NCI-H69 (cell line): Measurements from ENCODE around the gene IMPG2.

Source experiments
- DNase-seq: peaks from one replicate; lab custom pipeline; 2025; lab: John Stamatoyannopoulos, UW

The IMPG2 gene

DNA sequence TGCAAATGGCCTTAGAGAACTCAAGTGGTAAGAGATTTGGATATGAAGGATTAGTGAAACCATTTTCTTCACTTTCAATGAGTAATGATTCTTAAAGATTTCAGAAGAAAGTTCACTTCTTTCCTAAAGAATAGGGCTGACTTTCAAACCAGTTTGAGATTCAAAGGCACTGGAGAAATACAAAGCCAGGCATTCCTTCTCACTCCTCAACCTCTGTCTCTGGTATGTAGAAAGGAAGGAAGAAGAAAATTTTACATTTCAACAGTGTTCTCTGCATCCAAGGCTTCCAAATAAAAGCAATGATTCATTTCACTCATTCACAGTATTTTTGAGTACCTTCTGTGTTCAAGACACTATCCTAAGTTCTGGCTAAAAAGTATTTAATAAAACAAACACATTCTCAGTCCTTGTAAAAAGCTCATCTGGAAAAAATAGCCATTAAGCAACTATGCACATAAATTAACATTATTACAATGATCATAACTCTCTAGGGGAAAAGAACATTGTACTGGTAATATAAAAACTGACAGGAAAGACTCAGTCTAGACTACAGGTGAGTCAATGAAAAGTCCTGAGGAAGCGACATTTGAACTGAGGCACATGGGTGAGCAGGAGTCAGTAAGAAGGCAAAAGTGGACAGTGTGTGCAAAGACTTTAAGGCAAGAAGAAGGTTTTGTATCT lies 79.5 kb downstream of the IMPG2 start:
- no peak for DNase-seq

DNA sequence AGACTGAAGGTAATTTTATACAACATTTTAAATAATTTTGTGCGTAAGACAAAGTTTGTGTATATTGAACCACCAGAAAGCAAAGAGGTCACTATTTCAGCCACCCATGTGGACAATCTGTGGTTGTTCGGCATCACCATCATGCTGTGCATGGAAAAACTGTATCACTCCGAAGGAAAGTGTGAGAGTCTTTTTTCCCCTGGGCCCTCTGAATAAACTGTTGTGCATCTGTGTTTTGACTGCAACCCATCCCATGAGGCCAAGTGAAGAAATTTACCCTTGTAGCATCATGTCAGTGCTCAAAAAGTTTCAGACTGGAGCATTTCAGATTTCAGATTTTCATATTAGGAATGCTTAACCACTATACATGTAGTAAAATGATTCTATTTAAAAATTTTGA lies 85.3 kb downstream of the IMPG2 start:
- DNase-seq, result no peak

DNA sequence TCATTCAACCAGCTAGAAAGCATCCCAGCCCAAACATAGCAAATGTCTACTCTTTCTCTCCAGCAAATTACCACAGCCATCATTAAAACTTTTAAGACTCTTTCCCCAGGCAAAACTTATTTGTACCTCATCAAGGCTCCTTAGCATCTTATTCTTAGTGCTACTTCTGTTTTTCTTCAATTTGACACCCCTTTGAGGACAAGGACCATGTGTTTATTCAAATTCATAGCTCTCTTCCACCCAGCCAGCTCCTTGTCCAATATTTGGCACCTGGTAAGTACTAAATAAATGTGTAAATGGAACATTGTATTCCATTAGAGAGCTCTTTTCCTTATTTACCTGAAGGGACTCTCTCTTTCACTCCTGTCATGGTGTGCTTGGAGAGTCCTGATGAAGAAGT lies 89.8 kb downstream of the IMPG2 start:
- DNase-seq, result no peak

DNA sequence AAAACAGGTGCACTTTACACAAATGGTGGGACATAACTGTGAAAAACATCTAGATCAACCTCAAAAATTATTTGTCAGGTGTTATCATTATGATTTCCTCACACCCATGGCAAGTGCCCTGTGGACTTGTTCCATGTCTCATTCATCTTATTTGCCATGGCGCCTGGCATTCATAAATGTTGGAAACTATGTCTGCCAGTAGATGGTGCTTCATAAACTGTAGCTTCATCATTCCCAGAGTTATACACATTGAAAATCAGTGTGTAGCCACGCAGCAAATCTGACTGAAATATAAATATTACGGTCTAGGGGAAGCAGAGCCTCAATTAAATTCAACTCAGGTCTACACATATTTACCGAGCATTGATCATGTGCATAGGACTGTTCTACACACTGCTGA lies 90.7 kb downstream of the IMPG2 start:
- DNase-seq, result peak; percentile 4

DNA sequence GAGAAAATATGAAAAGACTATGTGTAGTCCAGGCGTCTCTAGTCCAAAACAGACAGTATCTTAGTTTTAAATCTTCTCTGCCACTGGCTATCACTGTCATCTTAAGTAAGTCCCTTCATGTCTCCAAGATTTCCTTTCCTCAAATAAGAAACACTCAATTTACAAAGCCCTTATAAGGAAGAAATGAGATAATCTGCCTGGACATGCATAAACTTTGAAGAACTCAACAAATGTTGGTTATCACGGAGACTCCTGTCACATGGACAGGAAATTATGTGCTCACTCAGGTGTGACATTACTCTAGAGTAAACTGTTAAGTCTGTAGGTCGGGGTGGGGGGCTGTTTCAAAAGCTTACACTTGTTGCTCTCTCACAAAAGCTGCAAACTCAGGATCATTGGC lies 91.9 kb downstream of the IMPG2 start:
- no peak for DNase-seq

DNA sequence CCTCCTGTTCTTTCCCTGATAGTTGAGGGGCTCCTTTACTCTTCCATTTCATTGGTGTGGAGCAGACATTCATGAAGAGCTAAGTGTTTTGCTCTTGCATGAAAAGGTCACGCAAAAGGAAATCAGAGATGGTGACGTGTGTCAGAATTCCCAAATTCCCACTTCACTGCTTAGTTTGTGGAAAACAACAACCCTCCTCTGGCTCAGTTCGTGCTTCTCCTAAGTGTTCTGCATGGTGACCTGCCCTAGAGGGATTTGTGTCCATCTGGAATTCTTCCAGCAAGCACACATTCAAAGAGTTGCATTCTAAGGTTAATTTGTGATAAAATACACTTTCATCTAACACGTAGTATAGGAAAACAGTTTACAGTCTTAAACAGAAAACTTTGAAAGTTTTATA lies 95.6 kb downstream of the IMPG2 start:
- no peak for DNase-seq

DNA sequence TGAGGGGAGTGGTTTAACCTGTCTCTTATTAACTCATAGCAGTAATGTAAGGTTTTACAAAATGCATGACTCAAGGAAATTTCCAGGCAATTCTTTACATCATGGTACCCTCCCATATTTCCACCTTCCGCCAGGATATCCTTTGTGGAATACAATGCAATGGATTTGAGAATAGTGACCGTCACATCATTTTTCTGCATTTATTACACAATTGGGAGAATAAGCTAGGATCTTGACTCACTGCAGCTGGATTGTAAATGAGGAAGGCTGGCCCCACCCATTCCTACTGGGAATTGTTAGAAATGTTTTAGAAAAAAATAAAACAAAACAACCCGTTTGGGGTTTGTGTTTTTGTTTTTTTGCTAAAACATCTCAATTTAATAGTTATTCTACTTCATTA lies 97.4 kb downstream of the IMPG2 start:
- DNase-seq, result no peak

DNA sequence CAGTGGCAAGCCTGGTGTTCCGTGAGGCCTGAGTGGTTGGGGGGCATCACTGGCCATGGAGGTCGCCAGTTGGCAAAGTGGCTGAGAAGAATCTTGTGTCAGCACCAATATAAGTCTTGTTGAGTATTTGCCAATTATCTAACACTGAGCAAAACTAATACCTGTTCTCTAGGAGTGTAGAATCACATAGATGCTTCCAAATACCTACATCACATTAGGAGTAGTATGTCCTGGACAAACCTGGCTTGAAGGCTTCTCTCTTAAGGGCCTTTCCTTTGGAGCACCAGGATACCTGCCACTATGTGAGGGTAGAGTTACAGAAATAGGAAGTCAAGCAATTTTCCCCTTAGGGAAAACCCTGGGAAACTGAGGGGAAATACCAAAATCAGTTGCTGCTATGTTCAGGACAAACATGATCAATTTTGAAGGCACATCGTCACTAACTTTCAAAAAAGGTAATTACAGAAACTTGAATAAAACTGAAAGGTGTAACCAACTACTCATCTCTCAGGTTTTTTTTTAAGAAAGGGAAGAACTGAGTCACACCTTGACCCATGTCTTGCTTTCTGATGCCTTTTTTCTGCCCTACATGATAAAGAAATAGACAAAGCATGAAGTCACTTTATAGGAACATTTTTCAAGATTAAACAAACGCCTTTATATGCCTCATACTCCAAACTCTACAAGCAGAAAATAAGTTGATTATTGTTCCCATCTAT lies 100.4 kb downstream of the IMPG2 start:
- no peak for DNase-seq

DNA sequence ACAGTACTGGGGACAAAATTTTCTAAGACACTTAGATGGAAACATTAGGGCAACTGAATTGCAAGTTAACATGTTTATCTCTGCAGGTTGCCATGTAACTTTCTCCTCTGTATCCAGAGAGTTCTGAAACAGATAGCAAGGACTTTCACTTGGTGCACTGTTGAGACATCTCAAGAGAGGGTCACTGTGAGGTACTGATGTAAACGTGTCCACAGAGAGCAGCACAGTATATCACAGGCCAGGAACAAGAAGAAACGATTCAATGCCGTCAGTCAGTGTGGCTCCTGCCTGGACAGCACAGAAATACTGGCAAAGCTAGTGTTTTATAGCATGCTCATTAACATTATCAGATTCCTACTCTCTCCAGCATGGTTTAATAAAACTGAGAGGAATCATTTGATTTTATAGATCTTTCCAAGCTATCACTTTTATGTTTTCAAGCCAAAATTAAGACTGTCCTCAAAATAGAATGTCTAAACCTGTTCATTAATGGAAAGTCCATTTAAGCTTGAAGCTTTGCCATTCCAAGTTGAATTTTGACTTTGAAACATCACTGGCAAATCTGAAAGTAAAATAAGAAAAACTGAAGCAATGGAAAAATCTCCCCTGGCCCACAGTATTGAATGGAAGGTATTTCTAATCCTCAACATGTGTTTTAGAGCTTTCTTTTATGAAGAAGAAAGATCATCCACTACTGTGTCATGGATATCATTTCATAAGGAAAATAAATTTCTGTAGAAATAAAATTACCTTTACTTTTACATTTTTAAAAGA lies 102.7 kb downstream of the IMPG2 start:
- no peak for DNase-seq

DNA sequence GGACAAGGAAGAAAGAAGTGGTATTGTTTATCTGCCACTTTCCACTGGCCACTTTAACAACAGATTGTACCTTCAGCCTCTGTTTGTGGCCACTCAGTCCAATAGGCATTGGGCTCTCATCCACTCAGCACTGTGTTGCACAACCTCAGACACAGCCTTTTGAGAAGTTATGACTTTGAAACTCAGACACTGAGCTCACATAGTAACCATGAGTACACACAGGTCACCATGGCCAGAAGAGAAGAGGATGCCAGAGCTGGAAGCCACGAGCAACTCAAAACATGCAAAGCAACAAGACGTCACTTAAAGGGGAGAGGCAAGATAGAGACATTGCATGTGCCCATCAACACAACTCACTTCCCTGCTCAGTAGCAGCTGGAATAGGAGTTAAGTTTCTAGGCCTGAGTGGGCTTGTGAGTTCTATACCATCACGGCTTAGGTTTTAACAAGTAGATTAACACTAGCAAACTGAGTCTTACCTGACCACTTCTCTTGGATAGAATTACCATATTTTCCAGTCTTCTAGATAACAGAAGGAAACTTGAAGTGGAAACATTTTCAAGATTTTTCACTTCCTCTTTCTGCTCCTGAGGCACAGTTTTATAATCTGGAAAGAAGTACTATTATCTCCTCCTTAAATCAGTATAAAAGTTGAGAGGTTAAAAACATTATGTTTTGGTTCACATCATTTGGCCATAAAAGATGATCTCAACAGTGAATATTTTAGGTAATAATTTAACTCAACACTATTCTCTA lies 103.5 kb downstream of the IMPG2 start:
- no peak for DNase-seq

DNA sequence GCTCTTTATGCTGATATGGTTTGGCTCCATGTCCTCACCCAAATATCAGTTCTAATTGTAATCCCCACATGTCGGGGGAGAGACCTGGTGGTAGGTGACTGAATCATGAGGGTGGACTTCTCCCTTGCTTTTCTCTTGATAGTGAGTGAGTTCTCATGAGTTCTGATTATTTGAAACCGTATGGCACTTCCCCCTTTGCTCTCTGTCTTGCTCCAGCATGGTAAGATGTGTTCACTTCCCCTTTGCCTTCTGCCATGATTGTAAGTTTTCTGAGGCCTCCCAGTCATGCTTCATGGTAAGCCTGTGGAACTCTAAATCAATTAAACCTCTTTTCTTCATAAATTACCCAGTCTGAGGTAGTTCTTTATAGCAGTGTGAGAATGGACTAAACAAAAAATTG lies 107.6 kb downstream of the IMPG2 start:
- DNase-seq, result no peak

DNA sequence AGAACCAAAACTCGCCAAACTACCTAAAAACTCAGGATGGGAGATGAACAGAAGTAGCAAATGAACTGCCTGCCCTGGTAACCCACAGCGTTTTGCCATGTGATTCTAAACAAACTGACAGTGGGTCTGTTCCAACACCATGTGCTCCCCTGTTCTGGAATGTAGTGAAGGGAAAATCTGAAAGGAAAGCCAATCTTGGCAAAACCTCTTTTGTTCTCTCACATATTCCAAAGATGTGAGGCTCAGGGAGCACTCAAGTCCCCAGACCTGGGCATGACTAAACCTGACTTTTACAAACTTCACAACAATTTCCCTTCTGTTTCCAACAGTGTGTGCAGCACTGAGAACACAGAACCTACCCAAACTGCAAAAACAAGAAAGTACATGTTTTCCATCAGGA lies 116.1 kb downstream of the IMPG2 start:
- DNase-seq, result no peak

DNA sequence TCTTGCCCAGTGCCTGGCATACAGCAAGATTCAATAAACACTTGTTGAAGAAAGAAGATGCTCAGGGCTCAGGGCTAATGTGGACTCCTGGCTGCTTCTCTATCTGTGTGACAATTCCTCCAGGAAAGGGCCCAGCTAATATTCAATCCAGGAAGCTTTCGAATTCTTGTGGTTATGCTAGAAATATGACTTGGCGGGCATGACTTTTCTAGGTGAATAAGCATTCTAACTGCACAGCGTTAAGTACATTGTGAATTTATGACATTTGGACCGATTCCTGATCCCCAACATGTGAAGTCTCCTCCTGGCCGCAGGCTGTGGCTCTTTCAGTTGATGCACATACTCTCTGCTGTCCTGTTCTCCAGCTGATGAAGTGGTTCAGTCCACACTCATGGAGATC lies 117.0 kb downstream of the IMPG2 start:
- DNase-seq, result no peak

DNA sequence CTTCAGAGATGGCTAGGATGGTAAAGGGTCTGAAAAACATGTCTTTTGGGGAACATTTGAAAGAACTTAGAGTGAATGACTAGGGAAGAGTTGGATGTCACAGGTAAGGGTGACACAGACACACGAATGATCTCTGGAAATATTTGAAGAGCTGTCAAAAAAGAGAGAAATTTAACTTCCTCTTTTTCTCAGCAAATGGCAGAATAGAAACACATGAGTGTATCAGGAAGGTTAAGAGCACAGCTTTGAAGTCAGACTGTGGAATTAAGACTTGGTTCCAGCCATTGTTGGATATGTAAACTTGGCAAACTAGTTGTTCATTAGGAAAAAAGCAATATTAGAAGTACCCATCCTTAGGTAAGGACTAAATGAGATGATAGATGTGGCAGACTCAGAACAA lies 117.7 kb downstream of the IMPG2 start:
- no peak for DNase-seq

DNA sequence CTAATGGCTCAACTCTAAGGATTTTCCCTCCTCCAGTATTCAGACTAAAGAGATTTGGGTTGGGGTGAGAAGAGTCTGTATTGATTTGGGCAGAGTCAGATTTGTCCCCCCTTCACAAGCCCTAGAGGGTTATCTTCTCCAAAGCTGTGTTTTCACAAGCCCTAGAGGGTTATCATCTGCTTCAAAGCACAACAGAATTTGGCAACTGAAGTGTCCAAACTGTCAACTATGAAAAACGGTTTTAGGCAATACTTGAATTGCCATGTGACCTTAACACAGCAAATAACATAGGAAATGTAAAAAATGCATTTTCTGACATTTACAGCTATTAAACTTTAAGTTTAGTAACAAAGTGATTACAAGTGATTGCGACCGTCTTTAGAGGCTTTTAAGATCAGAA lies 119.9 kb downstream of the IMPG2 start:
- no peak for DNase-seq

DNA sequence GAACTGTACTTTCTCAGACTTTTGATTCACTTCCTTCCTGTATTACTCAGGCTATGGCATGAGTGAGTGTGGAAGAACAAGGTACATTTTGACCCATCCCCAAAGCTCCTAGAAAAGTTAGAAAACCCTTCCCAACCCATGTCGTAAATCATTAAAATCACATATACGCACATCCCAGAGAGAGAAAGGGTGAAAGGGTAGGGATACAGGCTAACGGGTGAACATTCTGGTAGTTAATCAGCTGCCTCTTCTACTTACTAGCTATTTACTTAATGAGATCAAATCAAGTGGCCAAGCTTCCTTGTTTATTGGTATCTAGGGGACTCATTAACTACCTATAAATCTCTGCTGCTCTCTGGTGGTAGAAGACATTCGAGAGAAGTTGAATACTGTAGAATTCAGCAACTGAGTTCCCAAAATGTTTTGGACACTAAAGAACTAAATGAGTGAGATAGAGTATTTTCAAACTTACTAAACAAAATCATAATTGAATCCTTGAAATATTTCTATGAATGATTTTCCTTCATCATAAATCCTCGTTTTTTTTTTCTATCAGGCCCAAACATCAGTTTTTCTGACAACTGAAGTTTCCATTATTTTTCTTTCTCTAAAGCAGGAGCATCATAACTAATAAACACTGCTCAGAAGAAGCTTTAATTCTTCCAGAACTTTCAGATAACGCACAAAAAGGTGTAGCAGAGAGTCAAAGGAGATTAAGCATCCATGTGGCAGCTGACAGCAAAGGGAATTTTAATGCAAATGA lies 124.2 kb downstream of the IMPG2 start:
- DNase-seq, result peak; percentile 41

DNA sequence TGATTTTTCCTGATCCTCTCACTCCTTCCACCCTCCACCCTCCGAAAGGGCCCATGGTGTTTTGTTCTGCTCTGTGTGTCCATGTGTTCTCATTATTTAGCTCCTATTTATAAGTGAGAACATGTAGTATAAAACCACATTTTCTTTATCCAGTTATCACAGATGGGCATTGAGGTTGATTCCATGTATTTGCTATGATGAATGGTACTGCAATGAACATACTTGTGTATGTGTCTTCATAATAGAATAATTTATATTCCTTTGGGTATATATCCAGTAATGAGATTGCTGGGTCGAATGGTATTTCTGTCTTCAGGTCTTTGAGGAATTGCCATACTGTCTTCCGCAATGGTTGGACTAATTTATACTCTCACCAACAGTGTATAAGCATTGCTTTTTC lies 126.0 kb downstream of the IMPG2 start:
- DNase-seq, result no peak

DNA sequence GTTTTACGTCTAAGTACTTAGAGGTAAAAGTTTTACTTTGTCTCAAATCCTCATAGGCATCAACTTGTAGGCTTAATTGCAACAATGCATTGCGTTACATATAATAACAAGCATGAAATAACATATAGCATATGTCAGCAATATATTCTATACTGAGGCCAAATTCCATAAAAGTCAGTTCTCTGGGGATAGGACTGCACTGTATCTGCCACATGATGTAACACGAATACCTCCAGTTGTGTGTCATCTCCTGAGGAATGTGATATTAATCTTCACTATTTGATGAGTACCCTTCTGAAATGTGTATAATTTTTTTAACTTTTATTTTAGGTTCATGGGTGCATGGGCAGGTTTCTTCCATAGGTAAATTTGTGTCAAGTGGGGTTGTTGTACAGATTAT lies 126.4 kb downstream of the IMPG2 start:
- no peak for DNase-seq

DNA sequence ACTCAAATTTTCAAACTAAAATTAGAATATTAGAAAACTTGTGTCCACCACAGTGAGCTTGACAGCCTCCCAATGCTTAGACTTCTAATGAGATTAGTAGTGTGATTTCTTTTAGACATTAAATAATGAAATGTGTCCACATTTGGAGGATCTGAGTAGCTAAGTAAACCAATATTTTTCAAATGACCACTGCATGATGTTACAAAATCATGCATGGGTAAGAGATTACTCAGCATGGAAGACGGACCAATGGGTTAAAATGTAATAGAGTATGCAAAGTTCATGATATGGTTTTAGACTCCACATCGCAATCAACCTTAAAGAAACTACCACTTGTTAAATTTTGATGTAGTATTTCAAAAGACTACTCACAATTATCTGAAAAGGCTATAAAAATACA lies 130.6 kb downstream of the IMPG2 start:
- DNase-seq, result no peak

DNA sequence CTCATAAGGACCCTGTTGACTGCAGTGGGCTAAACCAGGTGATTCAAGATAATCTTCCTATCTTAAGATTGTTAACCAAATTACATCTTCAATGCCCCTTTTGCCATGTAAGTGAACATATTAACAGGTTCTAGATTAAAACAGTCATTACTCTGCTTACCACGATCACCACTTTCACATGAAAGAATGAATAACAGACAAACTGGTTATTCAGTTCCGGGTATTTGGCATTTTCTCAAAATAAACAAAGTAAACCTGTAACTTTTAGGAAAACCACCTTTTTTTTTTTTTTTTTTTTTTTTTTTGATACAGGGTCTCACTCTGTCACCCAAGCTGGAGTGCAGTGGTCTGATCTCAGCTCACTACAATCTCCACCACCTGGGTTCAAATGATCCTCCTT lies 131.2 kb downstream of the IMPG2 start:
- no peak for DNase-seq

DNA sequence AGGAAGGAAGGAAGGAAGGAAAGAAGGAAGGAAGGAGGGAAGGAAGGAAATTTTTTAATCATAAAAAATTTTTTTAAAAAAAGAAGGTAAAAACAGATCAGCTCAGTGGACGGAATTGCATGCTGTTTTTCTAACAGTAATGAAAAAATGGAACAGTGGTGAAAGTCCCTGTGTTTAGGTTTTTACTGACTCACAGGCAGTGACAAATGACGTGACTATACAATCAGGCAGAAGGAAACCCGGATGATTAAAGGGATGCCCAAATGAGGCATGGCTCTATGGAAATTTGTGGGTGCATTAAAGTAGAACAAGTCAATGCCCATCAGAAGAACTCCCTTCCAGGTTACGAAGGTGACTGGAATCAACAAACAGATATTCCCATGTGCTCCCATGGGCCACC lies 135.0 kb downstream of the IMPG2 start:
- no peak for DNase-seq

DNA sequence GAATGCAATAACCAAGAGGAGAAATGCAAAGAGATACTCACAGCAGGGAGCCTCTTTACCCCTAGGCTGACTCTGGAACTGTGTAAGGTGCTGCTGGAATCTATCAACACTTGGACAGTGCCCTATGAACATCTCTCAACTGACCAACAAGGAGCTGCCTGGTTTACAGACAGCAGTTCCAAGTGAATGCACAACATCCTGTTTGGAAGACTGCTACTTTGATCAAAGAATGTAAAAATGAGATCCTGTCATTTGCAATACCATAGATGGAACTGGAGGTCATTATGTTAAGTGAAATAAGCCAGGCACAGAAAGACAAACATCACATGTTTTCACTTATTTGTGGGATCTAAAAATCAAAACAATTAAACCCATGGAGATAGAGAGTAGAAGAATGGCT lies 136.3 kb downstream of the IMPG2 start:
- no peak for DNase-seq
